Stimulated activated CD4-positive, alpha-beta T cell treated with anti-CD3 and anti-CD28 coated beads, Interleukin-1b, Interleukin-23, amount 100 ng/mL, for 1 hour (primary cell): ENCODE results near the gene KRTDAP.

ENCODE experiments used
- DNase-seq, 2 donors: peaks; one replicate each; pipeline ENCODE4 v3.0.0-alpha.2; 2020; ENCODE audit warnings: low read depth in 2 of 2

KRTDAP gene

GRCh38 chr19:35454663-35455062, 35.6 kb downstream of the KRTDAP start:
- DNase-seq: no peak

GRCh38 chr19:35451338-35452096, 38.7 kb downstream of the KRTDAP start:
- no peak for DNase-seq

- DNase-seq: no peak
Observed at GRCh38 chr19:35449359-35450043, 40.8 kb downstream of the KRTDAP start.

GRCh38 chr19:35447606-35448469, 42.4 kb downstream of the KRTDAP start, which contains the start of gene FFAR2:
FFAR2 (plus strand) TSS chr19:35448257; CDS start chr19:35449715, 1,458 bp downstream.
- no peak for DNase-seq

- DNase-seq: no peak
Observed at GRCh38 chr19:35445826-35446593, 44.3 kb downstream of the KRTDAP start.

GRCh38 chr19:35444735-35445134, 45.5 kb downstream of the KRTDAP start:
- DNase-seq: no peak

- DNase-seq: no peak
Observed at GRCh38 chr19:35442091-35442490, 48.2 kb downstream of the KRTDAP start.

GRCh38 chr19:35439921-35440320, 50.3 kb downstream of the KRTDAP start:
- DNase-seq: no peak

- no peak for DNase-seq
Observed at GRCh38 chr19:35438527-35438926, 51.7 kb downstream of the KRTDAP start.

- DNase-seq: no peak
Observed at GRCh38 chr19:35438096-35438495, 52.2 kb downstream of the KRTDAP start.

GRCh38 chr19:35437406-35437951, 52.8 kb downstream of the KRTDAP start:
- DNase-seq: no peak
